DMS53 (cell line): Measurements from ENCODE around the gene IMMP2L.

ENCODE experiments used
- DNase-seq: peaks from one replicate; lab custom pipeline; 2025; lab: John Stamatoyannopoulos, UW

Gene IMMP2L

DNA sequence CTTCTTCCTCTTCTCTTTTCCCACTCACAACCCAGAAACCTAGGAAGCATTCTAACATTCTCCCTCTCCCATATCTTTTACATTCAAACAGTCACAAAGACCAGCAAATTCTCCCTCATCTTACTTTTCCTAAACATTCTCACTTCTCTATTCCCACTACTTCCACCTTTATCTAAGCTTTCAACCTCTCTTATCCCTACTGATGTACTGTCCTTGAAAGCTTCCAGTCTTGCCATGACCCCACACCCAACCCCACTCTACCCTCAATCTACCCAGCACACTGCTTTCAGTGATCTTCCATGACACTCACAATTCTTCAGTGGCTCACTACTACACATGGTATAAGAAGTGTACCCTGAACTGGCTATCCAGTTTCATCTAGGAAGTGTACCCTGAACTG lies 5.3 kb downstream of the IMMP2L start:
- no peak for DNase-seq

GRCh38 chr7:111554086-111554485 lies 8.2 kb downstream of the IMMP2L start:
- DNase-seq: no peak

- no peak for DNase-seq
These were observed 21.2 kb downstream of the IMMP2L start for GRCh38 chr7:111541067-111541466.

- DNase-seq: no peak
These were observed 22.0 kb downstream of the IMMP2L start for GRCh38 chr7:111540199-111540815.

GRCh38 chr7:111537134-111537533 lies 25.2 kb downstream of the IMMP2L start:
- no peak for DNase-seq

GRCh38 chr7:111535142-111535870 lies 27.0 kb downstream of the IMMP2L start:
- no peak for DNase-seq

- no peak for DNase-seq
These were observed 29.7 kb downstream of the IMMP2L start for GRCh38 chr7:111532625-111533024.

GRCh38 chr7:111531993-111532392 lies 30.3 kb downstream of the IMMP2L start:
- no peak for DNase-seq

GRCh38 chr7:111530356-111530668 lies 32.0 kb downstream of the IMMP2L start:
- no peak for DNase-seq

- DNase-seq: peak; percentile 57
These were observed 32.6 kb downstream of the IMMP2L start for GRCh38 chr7:111529507-111530355.

DNA sequence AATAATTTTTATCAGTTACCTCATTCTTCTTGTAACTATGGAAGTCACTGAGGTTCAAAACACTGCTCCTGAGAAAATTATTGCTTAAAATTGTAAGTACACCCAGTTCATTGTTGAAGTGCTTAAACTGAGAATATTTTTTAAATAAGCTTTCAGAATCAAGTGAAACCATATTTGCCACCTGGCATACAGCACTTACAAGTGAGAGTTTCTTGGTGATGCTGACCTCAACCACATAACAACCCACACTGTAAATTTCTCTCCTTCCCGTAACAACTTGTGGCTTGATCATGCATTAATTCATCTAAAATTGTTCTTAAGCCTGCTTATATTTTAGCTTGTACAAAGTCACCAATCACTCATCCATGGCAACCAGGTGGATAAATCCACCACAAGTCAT lies 34.0 kb downstream of the IMMP2L start:
- no peak for DNase-seq

DNA sequence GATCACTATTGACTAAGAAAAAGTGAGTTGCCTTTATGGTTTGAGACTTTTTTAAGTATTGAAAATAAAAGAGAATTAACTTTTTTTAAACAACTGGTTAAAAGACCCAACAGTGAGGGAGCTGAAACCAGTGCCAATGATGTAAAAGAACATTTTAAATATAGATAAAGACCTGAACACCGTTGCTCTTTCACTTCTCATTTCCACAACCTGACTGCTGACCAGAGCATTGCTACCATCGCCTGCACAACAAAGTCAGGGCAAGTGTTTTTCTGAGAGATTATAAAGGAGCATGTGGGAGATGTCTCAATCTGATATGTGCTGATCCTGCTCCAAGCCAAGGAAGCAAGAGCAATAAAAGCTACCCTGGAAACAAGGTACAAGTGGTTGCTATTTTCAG lies 34.7 kb downstream of the IMMP2L start:
- no peak for DNase-seq

DNA sequence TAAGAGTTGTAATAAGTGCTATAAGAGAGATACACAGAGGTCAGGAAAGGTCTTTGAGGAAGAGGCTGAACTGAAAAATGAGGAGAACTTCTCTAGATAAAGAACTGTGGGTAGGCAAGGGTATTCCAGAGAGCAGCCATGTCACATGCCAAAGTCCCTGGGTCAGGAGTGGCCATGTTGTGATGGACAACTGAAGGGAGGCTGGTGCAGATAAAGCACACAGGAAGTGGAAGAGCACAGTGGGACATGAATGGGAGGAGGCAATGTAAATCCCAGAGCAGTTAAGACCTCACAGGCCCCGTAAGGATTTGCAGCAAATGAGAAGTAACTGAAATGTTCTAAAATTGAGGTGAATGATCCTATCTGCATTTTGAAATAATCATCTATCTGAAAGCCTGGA lies 37.2 kb downstream of the IMMP2L start:
- no peak for DNase-seq

DNA sequence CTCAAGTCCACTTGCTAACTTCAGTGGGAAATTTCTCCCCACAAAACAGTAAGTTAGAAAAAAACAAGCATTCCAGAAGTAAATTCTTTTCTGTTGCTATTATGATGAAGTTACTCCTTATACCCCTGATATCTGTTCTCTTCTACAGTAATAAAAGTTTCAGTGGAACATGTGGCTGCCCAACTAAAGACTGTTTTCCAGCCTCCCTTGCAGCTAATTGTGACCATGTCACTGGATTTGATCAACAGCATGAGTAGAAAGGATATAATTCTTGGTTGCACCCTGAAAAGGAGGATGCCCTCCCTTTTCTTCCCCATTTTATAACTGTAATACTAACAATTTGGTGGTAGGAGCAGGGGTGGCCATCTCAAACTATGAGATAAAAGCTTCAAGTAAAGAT lies 40.6 kb downstream of the IMMP2L start:
- DNase-seq: no peak

GRCh38 chr7:111518264-111518663 lies 44.0 kb downstream of the IMMP2L start:
- no peak for DNase-seq

DNA sequence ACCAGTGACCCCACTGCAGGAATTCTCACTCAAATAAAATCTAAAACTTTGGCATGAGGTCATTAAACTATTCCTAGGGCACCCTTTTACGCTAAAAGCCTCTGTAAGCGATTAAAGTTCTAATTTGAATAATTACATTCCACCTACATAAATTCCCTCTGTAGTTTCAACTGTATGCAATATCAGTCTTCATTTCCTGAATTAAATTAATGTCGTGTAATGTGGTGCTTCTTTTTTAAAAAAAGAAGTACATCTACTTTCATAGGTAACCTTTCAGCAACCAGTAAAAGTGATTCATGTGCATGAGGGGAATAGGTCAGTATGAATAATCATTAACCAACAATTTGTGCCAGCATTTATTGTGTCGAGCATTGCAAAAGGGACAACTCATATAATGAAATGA lies 44.7 kb downstream of the IMMP2L start:
- DNase-seq: no peak

DNA sequence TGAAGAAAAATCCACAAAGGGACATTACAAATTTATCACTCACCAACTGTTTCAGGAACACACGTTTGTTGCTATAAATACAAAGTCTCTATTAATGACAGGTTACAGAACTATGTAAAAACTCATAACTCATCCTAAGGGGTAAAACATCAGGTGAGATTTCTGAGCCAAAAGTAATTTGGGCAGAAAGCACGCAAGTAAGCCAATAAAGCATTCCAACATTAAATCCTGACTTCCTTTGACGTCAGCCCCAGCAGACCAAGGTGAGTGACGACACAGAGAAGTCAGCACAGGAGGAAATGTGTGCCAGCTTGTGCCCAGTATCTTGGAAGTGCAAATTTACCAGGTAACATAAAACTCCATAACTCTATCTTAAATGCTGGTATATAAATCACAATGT lies 45.7 kb downstream of the IMMP2L start:
- no peak for DNase-seq

DNA sequence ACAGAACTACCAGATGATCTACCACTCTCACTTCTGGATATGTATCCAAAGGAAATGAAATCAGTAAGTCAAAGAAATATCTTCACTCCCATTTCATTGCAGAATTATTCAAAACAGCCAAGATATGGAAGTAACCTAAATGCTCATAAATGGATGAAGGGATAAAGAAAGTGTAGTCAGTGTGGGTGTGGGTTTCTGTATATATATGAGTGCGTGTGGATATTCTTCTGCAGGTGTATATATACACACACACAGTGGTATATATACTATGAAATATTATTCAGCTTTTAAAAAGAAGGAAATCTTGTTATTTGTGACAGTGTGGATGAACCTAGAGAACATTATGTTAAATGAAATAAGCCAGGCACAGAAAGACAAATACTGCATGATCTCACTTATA lies 48.7 kb downstream of the IMMP2L start:
- no peak for DNase-seq

GRCh38 chr7:111511845-111512244 lies 50.4 kb downstream of the IMMP2L start:
- DNase-seq: no peak

GRCh38 chr7:111510584-111511378 lies 51.5 kb downstream of the IMMP2L start:
- no peak for DNase-seq

DNA sequence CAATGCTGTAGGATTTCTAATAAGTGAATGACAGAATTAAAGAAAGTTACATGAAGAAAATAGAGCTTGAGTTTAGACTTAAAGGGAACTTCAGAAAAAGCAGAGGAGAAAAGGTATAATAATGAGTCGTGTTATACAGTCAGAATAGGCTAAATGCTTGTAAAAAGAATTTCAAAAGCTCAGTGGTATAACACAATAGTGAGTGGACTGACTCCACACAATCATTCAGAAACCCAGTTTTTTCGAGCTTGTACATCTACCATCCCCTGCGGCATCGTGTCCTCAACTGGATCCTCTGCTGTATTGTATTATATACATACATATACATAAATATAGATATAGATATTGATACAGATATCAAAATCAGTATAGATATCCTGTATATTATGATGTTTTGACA lies 52.2 kb downstream of the IMMP2L start:
- DNase-seq: no peak

DNA sequence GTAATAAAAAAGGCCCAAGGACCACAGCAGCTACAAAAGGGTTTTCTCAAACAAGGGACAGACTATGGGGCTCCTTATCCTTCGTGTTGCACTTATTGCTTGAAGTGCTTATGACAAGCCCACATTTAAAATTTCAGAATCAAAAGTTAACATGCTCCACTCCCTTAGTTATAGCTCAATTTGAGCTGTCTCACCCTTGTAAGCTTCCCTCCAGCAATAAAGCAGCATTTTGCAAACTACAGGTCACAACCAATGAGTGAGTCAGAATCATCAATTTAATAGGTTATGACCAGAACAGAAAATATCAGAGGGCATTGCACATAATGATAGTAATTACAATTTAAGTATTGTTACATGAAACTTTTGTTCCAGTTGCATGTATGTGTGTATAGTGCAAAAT lies 53.0 kb downstream of the IMMP2L start:
- DNase-seq: no peak
